NK-92 (cell line): ENCODE measurements around the gene ANO6.
"Not testable (repeated sequence)": the region's sequence is repeated elsewhere in the genome, so short reads cannot be mapped to it uniquely, and the experiment has no call there.

Experiments used
- DNase-seq: peaks from one replicate; lab custom pipeline; 2025; ENCODE audit not compliant: unreplicated experiment; lab: John Stamatoyannopoulos, UW

ANO6 gene

GRCh38 chr12:45235087-45236025, 19.5 kb downstream of the ANO6 start:
- no peak for DNase-seq

GRCh38 chr12:45236383-45236782, 20.5 kb downstream of the ANO6 start:
- not testable (repeated sequence) for DNase-seq

- no peak for DNase-seq
These were observed 26.3 kb downstream of the ANO6 start for GRCh38 chr12:45242180-45242579.

GRCh38 chr12:45243963-45244362, 28.1 kb downstream of the ANO6 start:
- DNase-seq, result no peak

GRCh38 chr12:45244561-45245343, 28.9 kb downstream of the ANO6 start:
- DNase-seq, result no peak

GRCh38 chr12:45246236-45246635, 30.3 kb downstream of the ANO6 start:
- DNase-seq, result no peak

GRCh38 chr12:45247589-45247988, 31.7 kb downstream of the ANO6 start:
- no peak for DNase-seq

- no peak for DNase-seq
These were observed 32.2 kb downstream of the ANO6 start for GRCh38 chr12:45248095-45248494.

GRCh38 chr12:45254254-45254653, 38.4 kb downstream of the ANO6 start:
- DNase-seq, result no peak

GRCh38 chr12:45256721-45257120, 40.8 kb downstream of the ANO6 start:
- no peak for DNase-seq

- no peak for DNase-seq
These were observed 41.5 kb downstream of the ANO6 start for GRCh38 chr12:45257185-45257930.

GRCh38 chr12:45259675-45260074, 43.8 kb downstream of the ANO6 start:
- no peak for DNase-seq

- no peak for DNase-seq
These were observed 44.4 kb downstream of the ANO6 start for GRCh38 chr12:45260104-45260815.

- DNase-seq, result no peak
These were observed 45.0 kb downstream of the ANO6 start for GRCh38 chr12:45260854-45261253.

- not testable (repeated sequence) for DNase-seq
These were observed 46.3 kb downstream of the ANO6 start for GRCh38 chr12:45262185-45262584.

GRCh38 chr12:45263587-45263986, 47.7 kb downstream of the ANO6 start:
- DNase-seq, result no peak

GRCh38 chr12:45268672-45269411, 52.9 kb downstream of the ANO6 start:
- no peak for DNase-seq

- no peak for DNase-seq
These were observed 53.5 kb downstream of the ANO6 start for GRCh38 chr12:45269412-45269751.

- DNase-seq, result no peak
These were observed 55.1 kb downstream of the ANO6 start for GRCh38 chr12:45270951-45271350.

GRCh38 chr12:45273717-45274271, 57.9 kb downstream of the ANO6 start:
- no peak for DNase-seq
